ENCODE results near the gene AQP1. TPM values are rescaled to one million over a fixed set of nuclear protein-coding genes. Genes with fewer than 3 reads are reported as not detected.

AQP1 gene
- 0.41 to 0.88 TPM (median 0.44 TPM) in 5 replicates for total RNA-seq (2022; extraction: Qiagen RNA extraction; ENCODE audit: low read depth)

GRCh38 chr7:30911561-30911969 lies at the start of gene AQP1:
AQP1 (plus strand) TSS chr7:30911853; CDS start chr7:30911910, 57 bp downstream.

DNA sequence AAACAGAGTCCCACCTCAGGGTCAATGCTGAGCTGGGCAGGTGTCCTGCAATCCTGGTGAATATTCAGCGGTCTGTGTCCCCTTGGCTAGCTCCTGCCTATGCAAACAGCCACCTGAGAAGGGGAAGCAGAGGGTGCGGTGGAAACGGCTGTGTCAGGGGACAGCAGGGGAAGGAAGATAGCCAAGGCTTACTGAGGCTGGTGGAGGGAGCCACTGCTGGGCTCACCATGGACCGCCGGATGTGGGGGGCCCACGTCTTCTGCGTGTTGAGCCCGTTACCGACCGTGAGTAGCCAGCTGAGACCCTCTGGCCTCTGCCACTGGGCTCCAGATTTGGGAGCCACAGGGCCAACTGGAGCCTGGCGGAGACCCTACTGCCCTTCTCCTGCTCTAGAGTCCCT lies 52.2 kb downstream of the AQP1 start, which contains the start of gene GHRHR:
GHRHR (plus strand) TSS at position 112 of the 400 bp plus-strand sequence; CDS start at position 228, 116 bp downstream.

Other genes with a start within 250 kb of the AQP1 start
- gene CRHR2, start 229.4 kb upstream of the AQP1 start, total RNA-seq (2022; extraction: Qiagen RNA extraction; ENCODE audit: low read depth) = not detected in 5 replicates
- gene INMT, start 159.7 kb upstream of the AQP1 start, total RNA-seq (2022; extraction: Qiagen RNA extraction; ENCODE audit: low read depth) = not detected in 5 replicates
- gene MINDY4, start 140.4 kb upstream of the AQP1 start, total RNA-seq (2022; extraction: Qiagen RNA extraction; ENCODE audit: low read depth) = 2.6 to 3.5 TPM (median 3.2 TPM) in 5 replicates
- gene GHRHR, start 52.1 kb downstream of the AQP1 start, total RNA-seq (2022; extraction: Qiagen RNA extraction; ENCODE audit: low read depth) = not detected in 5 replicates
- 0.02 to 0.13 TPM (median 0.08 TPM) in 5 replicates for gene ADCYAP1R1, start 140.5 kb downstream of the AQP1 start, total RNA-seq (2022; extraction: Qiagen RNA extraction; ENCODE audit: low read depth)

Data from A549 treated with DMSO at 1 μM for 4 hours (cell line).